B cell (primary cell): ENCODE data around the gene ZBTB2.

Source experiments
- EZH2 ChIP-seq: IDR thresholded peaks from 2 replicates; pipeline ENCODE4 v1.6.1; 2012; ENCODE audit warnings: borderline replicate concordance, low read depth, mild to moderate bottlenecking, moderate library complexity, low read length; ENCODE audit not compliant: insufficient read depth, poor library complexity, severe bottlenecking
- TF ChIP-seq, protein P1 (sequence below): fragments of 200-600 bp; IDR thresholded peaks from one replicate; pipeline ENCODE4 v1.8.0; 2022; ENCODE audit warnings: antibody characterized with exemption, mild to moderate bottlenecking

DNA sequence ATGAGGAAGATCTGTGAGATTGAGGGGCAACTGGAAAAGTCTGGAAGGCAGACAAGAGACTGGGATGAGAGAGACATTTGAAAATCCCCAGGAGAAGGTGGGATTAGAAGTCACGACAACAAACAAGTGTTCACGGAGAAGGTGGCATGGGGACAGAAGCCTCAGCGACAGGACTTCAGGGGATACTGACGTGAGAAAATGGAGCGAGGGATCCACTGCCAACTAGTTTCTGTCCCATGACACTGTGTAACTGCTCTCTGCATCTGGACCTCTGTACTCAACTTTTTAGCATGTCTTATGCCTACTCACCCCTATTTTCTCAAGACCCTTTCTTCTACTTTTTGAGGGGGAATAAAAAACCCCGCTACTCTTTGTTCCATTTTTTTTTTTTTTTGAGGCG is 18.3 kb upstream of the ZBTB2 start:
- TF ChIP-seq, protein P1, sequence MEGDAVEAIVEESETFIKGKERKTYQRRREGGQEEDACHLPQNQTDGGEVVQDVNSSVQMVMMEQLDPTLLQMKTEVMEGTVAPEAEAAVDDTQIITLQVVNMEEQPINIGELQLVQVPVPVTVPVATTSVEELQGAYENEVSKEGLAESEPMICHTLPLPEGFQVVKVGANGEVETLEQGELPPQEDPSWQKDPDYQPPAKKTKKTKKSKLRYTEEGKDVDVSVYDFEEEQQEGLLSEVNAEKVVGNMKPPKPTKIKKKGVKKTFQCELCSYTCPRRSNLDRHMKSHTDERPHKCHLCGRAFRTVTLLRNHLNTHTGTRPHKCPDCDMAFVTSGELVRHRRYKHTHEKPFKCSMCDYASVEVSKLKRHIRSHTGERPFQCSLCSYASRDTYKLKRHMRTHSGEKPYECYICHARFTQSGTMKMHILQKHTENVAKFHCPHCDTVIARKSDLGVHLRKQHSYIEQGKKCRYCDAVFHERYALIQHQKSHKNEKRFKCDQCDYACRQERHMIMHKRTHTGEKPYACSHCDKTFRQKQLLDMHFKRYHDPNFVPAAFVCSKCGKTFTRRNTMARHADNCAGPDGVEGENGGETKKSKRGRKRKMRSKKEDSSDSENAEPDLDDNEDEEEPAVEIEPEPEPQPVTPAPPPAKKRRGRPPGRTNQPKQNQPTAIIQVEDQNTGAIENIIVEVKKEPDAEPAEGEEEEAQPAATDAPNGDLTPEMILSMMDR, result no peak
- TF ChIP-seq EZH2, result no peak
